ENCODE measurements around the gene RAB3GAP1.
"Not testable (repeated sequence)": the region's sequence is repeated elsewhere in the genome, so short reads cannot be mapped to it uniquely, and the experiment has no call there.

- TF ChIP-seq POLR2A, CTCF (IDR thresholded peaks at IDR 0.05): not testable (repeated sequence)
Measured at GRCh38 chr2:135105513-135106316, 53.6 kb downstream of the RAB3GAP1 start.

Data from gastroesophageal sphincter (tissue), 3 donors.